Loucy (cell line): ENCODE data around the gene ACE.

Experiments
- CTCF ChIP-seq: fragments of 200-600 bp; sonication (generic); conservative IDR thresholded peaks from 2 replicates; pipeline ENCODE4 v1.5.1; 2014; ENCODE audit warnings: mild to moderate bottlenecking, antibody characterized with exemption, low read length
- EZH2phosphoT487 ChIP-seq: fragments of 200-600 bp; IDR thresholded peaks from 2 replicates; pipeline ENCODE4 v1.6.1; 2018; ENCODE audit warnings: antibody characterized with exemption, mild to moderate bottlenecking, moderate library complexity, borderline replicate concordance

DNA sequence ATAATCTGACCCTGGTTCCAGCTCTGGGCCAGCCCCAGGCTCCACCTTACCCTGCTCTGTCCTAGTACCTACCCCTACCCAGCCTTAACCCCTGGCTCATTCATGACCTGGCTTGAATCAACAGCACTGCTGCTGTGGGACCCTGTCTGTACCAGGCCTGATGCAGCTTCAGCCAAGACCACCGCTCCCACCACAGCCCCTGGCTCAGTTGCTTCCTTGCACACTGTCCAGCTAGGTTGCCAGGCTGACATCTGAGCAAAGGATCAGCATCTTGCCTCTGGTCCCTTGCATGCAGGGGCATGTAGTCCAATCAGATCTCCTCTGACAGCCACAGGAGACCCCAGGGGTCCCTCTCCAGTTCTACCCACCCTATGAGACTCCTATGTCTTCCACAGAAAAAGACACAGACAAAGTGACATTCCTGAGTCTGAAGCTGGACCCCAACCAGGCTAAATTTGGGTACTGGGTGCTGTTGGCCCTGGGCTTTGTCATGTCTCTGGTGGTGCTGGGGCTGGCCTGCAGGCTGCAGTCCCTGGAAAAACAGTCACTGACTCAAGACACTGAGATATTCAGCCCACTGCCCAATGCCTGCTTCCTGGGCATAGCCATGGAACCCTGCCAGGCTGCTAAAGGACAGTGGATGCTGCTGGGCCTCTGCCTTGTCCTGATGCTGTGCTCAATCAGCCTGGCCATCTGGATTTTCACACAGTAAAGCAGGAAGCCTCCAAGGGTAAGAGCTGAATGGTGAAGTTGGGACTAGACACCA, 42.4 kb downstream of the ACE start:
- TF ChIP-seq CTCF (no peak), EZH2phosphoT487 (no peak)
